ENCODE measurements around the gene PGS1.

The PGS1 gene

GRCh38 chr17:78473951-78474613 is 95.6 kb downstream of the PGS1 start:
- DNase-seq (ENCODE audit: low read depth in 3 of 3): no peak

Data from stimulated activated CD4-positive, alpha-beta T cell treated with anti-CD3 and anti-CD28 coated beads, TNF-alpha, amount 100 ng/mL, for 48 hours (primary cell).